ENCODE measurements around the gene KCTD21. TPM values are rescaled to one million over a fixed set of nuclear protein-coding genes. Genes with fewer than 3 reads are reported as not detected.

KCTD21 gene
- total RNA-seq, 1 donor from 2014 or later, result 3.7 TPM

- no peak for FAIRE-seq
- H3K36me3 ChIP-seq (ENCODE audit: control insufficient read depth, insufficient read depth, low read length), result peaks cover 3% of the 10 kb centered on the region
These were observed 28.3 kb upstream of the KCTD21 start for GRCh38 chr11:78216571-78217287.

GRCh38 chr11:78216021-78216420, 27.6 kb upstream of the KCTD21 start:
- Histone ChIP-seq H3K36me3 (ENCODE audit: control insufficient read depth, insufficient read depth, low read length) (peaks cover 1% of the 10 kb centered on the region), H3K27me3 (ENCODE audit: control insufficient read depth, insufficient read depth, low read length) (no peaks in the 10 kb centered on the region), H3K4me3 (ENCODE audit: low read depth, low read length) (no peak overlapping the region)
- TF ChIP-seq, protein P1, sequence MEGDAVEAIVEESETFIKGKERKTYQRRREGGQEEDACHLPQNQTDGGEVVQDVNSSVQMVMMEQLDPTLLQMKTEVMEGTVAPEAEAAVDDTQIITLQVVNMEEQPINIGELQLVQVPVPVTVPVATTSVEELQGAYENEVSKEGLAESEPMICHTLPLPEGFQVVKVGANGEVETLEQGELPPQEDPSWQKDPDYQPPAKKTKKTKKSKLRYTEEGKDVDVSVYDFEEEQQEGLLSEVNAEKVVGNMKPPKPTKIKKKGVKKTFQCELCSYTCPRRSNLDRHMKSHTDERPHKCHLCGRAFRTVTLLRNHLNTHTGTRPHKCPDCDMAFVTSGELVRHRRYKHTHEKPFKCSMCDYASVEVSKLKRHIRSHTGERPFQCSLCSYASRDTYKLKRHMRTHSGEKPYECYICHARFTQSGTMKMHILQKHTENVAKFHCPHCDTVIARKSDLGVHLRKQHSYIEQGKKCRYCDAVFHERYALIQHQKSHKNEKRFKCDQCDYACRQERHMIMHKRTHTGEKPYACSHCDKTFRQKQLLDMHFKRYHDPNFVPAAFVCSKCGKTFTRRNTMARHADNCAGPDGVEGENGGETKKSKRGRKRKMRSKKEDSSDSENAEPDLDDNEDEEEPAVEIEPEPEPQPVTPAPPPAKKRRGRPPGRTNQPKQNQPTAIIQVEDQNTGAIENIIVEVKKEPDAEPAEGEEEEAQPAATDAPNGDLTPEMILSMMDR (IDR thresholded peaks at IDR 0.05; ENCODE audit: insufficient read depth, low read length, severe bottlenecking), result no peak
- DNase-seq (ENCODE audit: low read depth) (no peak), FAIRE-seq (no peak)

More at GRCh38 chr11:78216571-78217287, 28.3 kb upstream of the KCTD21 start:
- TF ChIP-seq, protein P1 (IDR thresholded peaks at IDR 0.05; ENCODE audit: insufficient read depth, low read length, severe bottlenecking), result no peak
- DNase-seq (ENCODE audit: low read depth), result peak; percentile 51
- no peaks in the 10 kb centered on the region for H3K27me3 ChIP-seq (ENCODE audit: control insufficient read depth, insufficient read depth, low read length)
- no peak overlapping the region for H3K4me3 ChIP-seq (ENCODE audit: low read depth, low read length)

GRCh38 chr11:78214331-78215194, 26.1 kb upstream of the KCTD21 start:
- H3K4me3 ChIP-seq (ENCODE audit: low read depth, low read length), result no peak overlapping the region
- H3K36me3 ChIP-seq (ENCODE audit: control insufficient read depth, insufficient read depth, low read length), result peaks cover 1% of the 10 kb centered on the region
- no peak for DNase-seq (ENCODE audit: low read depth)
- TF ChIP-seq, protein P1 (IDR thresholded peaks at IDR 0.05; ENCODE audit: insufficient read depth, low read length, severe bottlenecking), result no peak
- FAIRE-seq, result no peak
- H3K27me3 ChIP-seq (ENCODE audit: control insufficient read depth, insufficient read depth, low read length), result no peaks in the 10 kb centered on the region

GRCh38 chr11:78213526-78214330, 25.3 kb upstream of the KCTD21 start:
- TF ChIP-seq, protein P1 (IDR thresholded peaks at IDR 0.05; ENCODE audit: insufficient read depth, low read length, severe bottlenecking), result no peak
- Histone ChIP-seq H3K4me3 (ENCODE audit: low read depth, low read length) (no peak overlapping the region), H3K36me3 (ENCODE audit: control insufficient read depth, insufficient read depth, low read length) (no peaks in the 10 kb centered on the region), H3K27me3 (ENCODE audit: control insufficient read depth, insufficient read depth, low read length) (no peaks in the 10 kb centered on the region)
- peak; percentile 32 for FAIRE-seq
- DNase-seq (ENCODE audit: low read depth), result no peak

GRCh38 chr11:78212586-78213371, 24.4 kb upstream of the KCTD21 start:
- no peaks in the 10 kb centered on the region for H3K36me3 ChIP-seq (ENCODE audit: control insufficient read depth, insufficient read depth, low read length)
- no peaks in the 10 kb centered on the region for H3K27me3 ChIP-seq (ENCODE audit: control insufficient read depth, insufficient read depth, low read length)
- no peak overlapping the region for H3K4me3 ChIP-seq (ENCODE audit: low read depth, low read length)
- FAIRE-seq (no peak), DNase-seq (ENCODE audit: low read depth) (no peak)
- TF ChIP-seq, protein P1 (IDR thresholded peaks at IDR 0.05; ENCODE audit: insufficient read depth, low read length, severe bottlenecking), result no peak
